H9 (cell line): ENCODE results near the gene TBC1D2. TPM values are rescaled to one million over a fixed set of nuclear protein-coding genes. Genes with fewer than 3 reads are reported as not detected.
A peak's percentile ranks its signal among the peaks of the same experiment; 100 is the strongest.

Source experiments
- DNase-seq: peaks from one replicate; pipeline ENCODE4 v3.0.0-alpha.2; 2017
- H2AFZ ChIP-seq: one replicate; pipeline ENCODE4 v1.6.1; 2013; ENCODE audit warnings: mild to moderate bottlenecking, low read length, control low read depth, moderate library complexity
- H2AK5ac ChIP-seq: 2 replicates; pipeline ENCODE4 v1.6.1; 2013; ENCODE audit warnings: low read length, control low read depth, mixed read lengths; ENCODE audit not compliant: insufficient read length
- H2BK120ac ChIP-seq: one replicate; pipeline ENCODE4 v1.6.1; 2013; ENCODE audit warnings: low read depth, mild to moderate bottlenecking, low read length, control low read depth, inconsistent platforms; ENCODE audit not compliant: poor library complexity, severe bottlenecking
- H2BK12ac ChIP-seq: 2 replicates; pipeline ENCODE4 v1.6.1; 2013; ENCODE audit warnings: low read length, control low read depth, mixed read lengths, low read depth; ENCODE audit not compliant: insufficient read length
- H2BK15ac ChIP-seq: 2 replicates; pipeline ENCODE4 v1.6.1; 2013; ENCODE audit warnings: low read depth, low read length, control low read depth
- H2BK20ac ChIP-seq: one replicate; pipeline ENCODE4 v1.6.1; 2013; ENCODE audit warnings: low read depth, mild to moderate bottlenecking, low read length, control low read depth, inconsistent platforms; ENCODE audit not compliant: poor library complexity, severe bottlenecking
- H2BK5ac ChIP-seq: 2 replicates; pipeline ENCODE4 v1.6.1; 2013; ENCODE audit warnings: low read length, control low read depth, mixed read lengths; ENCODE audit not compliant: insufficient read length
- H3K14ac ChIP-seq: 2 replicates; pipeline ENCODE4 v1.6.1; 2013; ENCODE audit warnings: low read length, control low read depth; ENCODE audit not compliant: insufficient read depth
- H3K18ac ChIP-seq: 2 replicates; pipeline ENCODE4 v1.6.1; 2013; ENCODE audit warnings: low read depth, mild to moderate bottlenecking, mixed read lengths, low read length, control low read depth; ENCODE audit not compliant: insufficient read length
- H3K23ac ChIP-seq: 2 replicates; pipeline ENCODE4 v1.6.1; 2013; ENCODE audit warnings: low read length, control low read depth, mixed read lengths, low read depth; ENCODE audit not compliant: insufficient read length
- H3K23me2 ChIP-seq: 2 replicates; pipeline ENCODE4 v1.6.1; 2013; ENCODE audit warnings: low read depth, mild to moderate bottlenecking, mixed read lengths, low read length, control low read depth; ENCODE audit not compliant: insufficient read length, poor library complexity, severe bottlenecking
- H3K27ac ChIP-seq: 2 replicates; pipeline ENCODE4 v1.5.1; 2013; ENCODE audit warnings: low read length, control low read depth, mixed read lengths, low read depth; ENCODE audit not compliant: insufficient read length
- H3K27me3 ChIP-seq: 2 replicates; pipeline ENCODE4 v1.6.1; 2013; ENCODE audit warnings: low read length, control low read depth, inconsistent platforms; ENCODE audit not compliant: insufficient read depth
- H3K4ac ChIP-seq: 2 replicates; pipeline ENCODE4 v1.6.1; 2013; ENCODE audit warnings: low read depth, mild to moderate bottlenecking, control low read depth, inconsistent platforms, low read length, moderate library complexity
- H3K4me1 ChIP-seq: 2 replicates; pipeline ENCODE4 v1.6.1; 2013; ENCODE audit warnings: low read length, control low read depth, inconsistent platforms; ENCODE audit not compliant: insufficient read depth
- H3K4me2 ChIP-seq: 2 replicates; pipeline ENCODE4 v1.6.1; 2013; ENCODE audit warnings: low read length, control low read depth, mixed read lengths; ENCODE audit not compliant: insufficient read length, insufficient read depth
- H3K56ac ChIP-seq: 2 replicates; pipeline ENCODE4 v1.6.1; 2013; ENCODE audit warnings: low read depth, mild to moderate bottlenecking, mixed read lengths, low read length, control low read depth; ENCODE audit not compliant: insufficient read length
- H3K79me1 ChIP-seq: 2 replicates; pipeline ENCODE4 v1.6.1; 2013; ENCODE audit warnings: low read depth, mild to moderate bottlenecking, moderate library complexity, low read length, control low read depth, inconsistent platforms; ENCODE audit not compliant: insufficient read depth, poor library complexity, severe bottlenecking
- H3K79me2 ChIP-seq: 2 replicates; pipeline ENCODE4 v1.6.1; 2013; ENCODE audit warnings: low read length, control low read depth, inconsistent platforms; ENCODE audit not compliant: insufficient read depth
- H3K9ac ChIP-seq: 2 replicates; pipeline ENCODE4 v1.6.1; 2013; ENCODE audit warnings: low read length, control low read depth, mixed read lengths; ENCODE audit not compliant: insufficient read length; ENCODE audit errors: extremely low read depth
- H3K9me3 ChIP-seq: one replicate; pipeline ENCODE4 v1.6.1; 2013; ENCODE audit warnings: low read depth, low read length, inconsistent platforms; ENCODE audit not compliant: control insufficient read depth
- H3T11ph ChIP-seq: one replicate; pipeline ENCODE4 v1.6.1; 2013; ENCODE audit warnings: mild to moderate bottlenecking, low read length, control low read depth, inconsistent platforms
- H4K20me1 ChIP-seq: one replicate; pipeline ENCODE4 v1.6.1; 2013; ENCODE audit not compliant: control insufficient read depth, insufficient read length, insufficient read depth
- H4K5ac ChIP-seq: 2 replicates; pipeline ENCODE4 v1.6.1; 2013; ENCODE audit warnings: low read depth, mild to moderate bottlenecking, mixed read lengths, low read length, control low read depth; ENCODE audit not compliant: insufficient read length
- H4K8ac ChIP-seq: replicated peaks from 2 replicates; pipeline ENCODE4 v1.6.1; 2013; ENCODE audit warnings: low read length, control low read depth, mixed read lengths, low read depth; ENCODE audit not compliant: insufficient read length
- H4K91ac ChIP-seq: 2 replicates; pipeline ENCODE4 v1.6.1; 2013; ENCODE audit warnings: low read depth, mild to moderate bottlenecking, moderate library complexity, mixed read lengths, low read length, control low read depth; ENCODE audit not compliant: insufficient read length
- H3K27ac Mint-ChIP-seq, 3 experiments: 2 replicates in 2 of 3; 3 replicates in 1 of 3; pipeline ENCODE4 v1.8.0; 2020 to 2021; ENCODE audit warnings: mixed read lengths in 3 of 3, mild to moderate bottlenecking in 1 of 3, moderate library complexity in 1 of 3
- H3K27me3 Mint-ChIP-seq: 2 replicates; pipeline ENCODE4 v1.8.0; 2021; ENCODE audit warnings: low read depth, mild to moderate bottlenecking, moderate library complexity, mixed read lengths
- H3K36me3 Mint-ChIP-seq, 3 experiments: 2 replicates in 2 of 3; 3 replicates in 1 of 3; pipeline ENCODE4 v1.8.0; 2020 to 2021; ENCODE audit warnings: low read depth in 3 of 3, mixed read lengths in 3 of 3; ENCODE audit not compliant: insufficient read depth in 1 of 3
- H3K4me1 Mint-ChIP-seq, 2 experiments: 2 replicates each; pipeline ENCODE4 v1.8.0; 2020; ENCODE audit warnings: mixed read lengths in 2 of 2
- H3K4me3 Mint-ChIP-seq, 2 experiments: 2 replicates in 1 of 2; 3 replicates in 1 of 2; pipeline ENCODE4 v1.8.0; 2020 to 2021; ENCODE audit warnings: mild to moderate bottlenecking in 2 of 2, mixed read lengths in 2 of 2, moderate library complexity in 1 of 2
- H3K9me3 Mint-ChIP-seq, 2 experiments: 2 replicates in 1 of 2; 3 replicates in 1 of 2; pipeline ENCODE4 v1.8.0; 2020; ENCODE audit warnings: mild to moderate bottlenecking in 2 of 2, mixed read lengths in 2 of 2, moderate library complexity in 1 of 2
- CTCF ChIP-seq: fragments of 200-600 bp; sonication (generic); conservative IDR thresholded peaks from 3 replicates; pipeline ENCODE4 v1.8.0; 2021; ENCODE audit warnings: antibody characterized with exemption, mild to moderate bottlenecking
- WGBS: extraction: QIAGEN DNeasy Blood & Tissue Kit; methylation state at CpG from one replicate; pipeline ENCODE4 v1.1.7; 2013; ENCODE audit warnings: missing lambda C conversion rate, low lambda C conversion rate, mixed read lengths; ENCODE audit not compliant: insufficient read length; ENCODE audit errors: extremely low coverage; 5-methylcytosine and 5-hydroxymethylcytosine counted together
- total RNA-seq: library from RNA; stranded (reverse); gene quantifications from 2 replicates; pipeline ENCODE4 v1.2.1, GENCODE V29; 2021

Gene TBC1D2
- total RNA-seq, 1 experiment from 2014 or later: 2.9 TPM

GRCh38 chr9:98172604-98173003 lies 82.8 kb downstream of the TBC1D2 start:
- no peak overlapping the region for H2BK12ac ChIP-seq
- TF ChIP-seq CTCF: no peak
- Mint-ChIP-seq H3K27me3 (no peaks in the 10 kb centered on the region), H3K4me1 (peaks cover 63 to 65% of the 10 kb centered on the region in 2 experiments), H3K36me3 (no peaks in the 10 kb centered on the region; a peak in 1 of 7 replicates), H3K4me3 (peak overlapping the region in 1 of 2 experiments; percentile 32; a peak in 1 of 5 replicates), H3K9me3 (no peaks in the 10 kb centered on the region), H3K27ac (peak overlapping the region; percentile 65 to 81 (median 81); a peak in 5 of 7 replicates)
- H3K79me2 ChIP-seq: no peaks in the 10 kb centered on the region; the same call in 1 of the 2 replicates
- H3K56ac ChIP-seq: no peak overlapping the region
- DNase-seq: peak; percentile 53
- peaks cover 14% of the 10 kb centered on the region; the same call in 1 of the 2 replicates for H3K4me1 ChIP-seq
- no peak overlapping the region for H2BK5ac ChIP-seq
- H3K4me2 ChIP-seq: no peak overlapping the region
- no peak overlapping the region for H4K91ac ChIP-seq
- no peak overlapping the region for H2BK20ac ChIP-seq
- H2BK15ac ChIP-seq: no peak overlapping the region
- H3K18ac ChIP-seq: no peak overlapping the region
- H3K27me3 ChIP-seq: no peaks in the 10 kb centered on the region
- H3K14ac ChIP-seq: no peak overlapping the region
- H3T11ph ChIP-seq: no peak overlapping the region
- no peak overlapping the region for H3K4ac ChIP-seq
- H4K5ac ChIP-seq: no peak overlapping the region
- no peak overlapping the region for H3K23ac ChIP-seq
- peaks cover 3% of the 10 kb centered on the region for H4K20me1 ChIP-seq
- no CpG with 5 or more reads among the region's 3 CpGs for WGBS
- H3K79me1 ChIP-seq: no peaks in the 10 kb centered on the region
- no peak overlapping the region for H2AFZ ChIP-seq
- no peaks in the 10 kb centered on the region for H3K23me2 ChIP-seq
- H3K9me3 ChIP-seq: no peaks in the 10 kb centered on the region
- H3K27ac ChIP-seq: no peak overlapping the region
- H4K8ac ChIP-seq: no peak overlapping the region
- no peak overlapping the region for H2AK5ac ChIP-seq
- no peak overlapping the region for H3K9ac ChIP-seq
- no peak overlapping the region for H2BK120ac ChIP-seq
